GM18867 (cell line): ENCODE results near the gene F5.
A peak's percentile ranks its signal among the peaks of the same experiment; 100 is the strongest.
"Not testable (repeated sequence)": the region's sequence is repeated elsewhere in the genome, so short reads cannot be mapped to it uniquely, and the experiment has no call there.

ENCODE experiments used
- ATAC-seq: cut with Tn5 transposase; IDR thresholded peaks from one replicate; pipeline ENCODE4 v1.9.1; 2021; ENCODE audit warnings: mild to moderate bottlenecking, moderate library complexity; ENCODE audit not compliant: unreplicated experiment

The F5 gene

DNA sequence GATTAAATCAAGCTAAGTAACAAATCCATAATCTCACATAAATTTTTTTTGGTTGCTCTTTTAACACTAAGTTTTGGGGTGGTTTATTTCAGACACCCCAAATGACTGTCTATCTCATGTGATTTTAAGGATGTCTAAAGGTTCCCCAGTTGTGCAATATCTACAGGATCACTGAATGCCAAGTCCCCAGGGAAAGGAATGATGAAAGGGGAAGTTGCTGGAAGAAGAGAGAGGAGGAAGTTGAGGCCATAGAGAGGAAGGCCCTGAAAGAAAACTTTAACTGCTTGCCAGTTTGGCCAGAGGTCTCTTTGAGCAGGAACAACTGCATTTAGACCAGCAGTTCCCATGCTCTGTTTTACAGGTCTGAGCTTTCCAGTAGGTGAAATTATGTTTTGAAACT is 73.1 kb downstream of the F5 start:
- no peak for ATAC-seq

DNA sequence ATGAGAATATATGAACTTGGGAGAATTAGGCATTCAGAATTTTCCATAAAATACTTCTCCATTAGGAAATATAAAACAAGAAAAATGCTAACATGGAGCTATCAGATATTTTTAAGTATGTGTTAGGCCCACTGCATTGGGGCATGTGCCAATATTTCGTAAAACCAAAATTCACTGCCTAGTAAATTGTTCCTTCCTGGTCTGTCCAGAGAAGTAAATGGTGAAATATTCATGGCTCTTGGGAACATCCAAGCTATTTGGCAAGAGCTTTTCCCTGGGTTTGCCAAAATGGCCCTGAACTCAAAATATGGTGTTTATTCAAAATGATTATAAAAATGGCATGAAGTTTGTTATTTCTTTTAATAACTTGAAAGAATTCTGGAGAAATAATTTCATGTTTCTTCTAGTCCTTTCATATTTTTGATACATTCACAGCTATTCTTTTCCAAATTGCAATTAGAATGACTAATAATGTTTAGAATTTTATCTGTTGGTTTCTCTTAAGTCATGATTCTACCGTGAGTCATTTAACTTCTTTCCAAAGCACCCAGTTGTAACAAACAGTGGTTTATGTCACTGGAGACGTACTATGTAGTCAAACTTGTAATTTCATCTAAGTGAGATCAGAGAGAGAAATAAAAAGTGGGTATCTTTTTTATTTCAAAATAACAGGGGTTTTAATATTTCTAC is 74.8 kb downstream of the F5 start:
- ATAC-seq: no peak

- no peak for ATAC-seq
Measured at GRCh38 chr1:169510060-169510459, 76.2 kb downstream of the F5 start.

DNA sequence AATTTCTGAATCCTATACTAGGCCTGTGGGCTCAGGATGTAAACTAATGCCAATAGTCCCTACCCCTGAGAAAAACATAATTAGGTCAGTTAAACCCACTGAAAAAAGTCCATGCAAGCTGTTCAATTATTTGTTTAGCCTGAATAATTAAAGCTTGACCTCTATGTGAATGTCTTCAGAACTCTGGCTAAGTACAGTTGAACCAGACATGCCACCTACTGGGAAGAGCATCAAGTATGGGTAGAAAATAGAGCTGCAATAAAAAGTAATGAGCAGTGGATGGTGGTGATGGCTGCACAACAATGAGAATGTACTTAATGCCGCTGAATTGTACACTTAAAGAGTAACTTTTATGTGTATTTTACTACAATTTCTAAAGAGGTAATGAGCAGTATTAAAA is 76.9 kb downstream of the F5 start:
- no peak for ATAC-seq

DNA sequence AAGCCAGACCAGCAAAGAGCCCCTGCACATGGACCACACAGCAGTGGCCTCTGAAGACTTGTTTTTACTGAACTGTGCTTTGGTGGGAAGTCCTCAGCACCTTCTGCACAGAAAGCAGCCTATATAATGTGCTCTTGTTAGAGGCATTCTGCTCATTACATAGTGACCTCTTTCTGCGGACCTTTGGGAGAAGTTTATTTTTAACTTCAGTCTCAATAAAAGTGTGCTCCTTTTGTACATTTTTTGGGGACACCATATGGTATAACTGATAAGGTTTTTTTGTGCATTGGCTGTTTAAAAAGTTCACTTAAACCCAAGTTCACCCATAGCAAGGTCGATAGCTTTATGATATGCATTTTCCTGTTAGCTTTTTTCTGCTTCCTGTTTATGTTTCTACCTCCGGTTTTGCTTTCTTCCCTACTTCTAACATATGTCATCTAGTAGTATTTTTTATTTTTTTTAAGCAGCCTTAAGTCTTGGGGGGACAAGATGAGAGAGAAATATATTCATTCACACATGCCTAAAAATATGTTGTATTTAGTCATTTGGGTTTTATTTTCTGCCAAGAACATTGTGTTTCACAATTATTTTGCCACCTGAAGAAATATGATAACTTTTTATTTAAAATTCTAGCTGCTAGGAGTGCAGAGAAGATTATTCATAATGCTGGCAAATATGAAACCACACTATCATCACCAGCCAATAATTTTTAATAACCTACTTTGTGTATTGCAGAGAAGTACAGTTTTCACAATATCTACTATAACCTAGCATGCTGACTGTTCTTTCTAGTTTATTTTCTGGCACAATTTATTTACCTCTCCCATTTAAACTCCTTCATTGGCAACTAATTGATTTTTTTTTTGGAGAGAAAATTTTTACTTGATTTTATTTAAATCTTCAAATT is 77.6 kb downstream of the F5 start:
- no peak for ATAC-seq

GRCh38 chr1:169507413-169507812 is 78.9 kb downstream of the F5 start:
- no peak for ATAC-seq

GRCh38 chr1:169503601-169504000 is 82.7 kb downstream of the F5 start:
- ATAC-seq: not testable (repeated sequence)

DNA sequence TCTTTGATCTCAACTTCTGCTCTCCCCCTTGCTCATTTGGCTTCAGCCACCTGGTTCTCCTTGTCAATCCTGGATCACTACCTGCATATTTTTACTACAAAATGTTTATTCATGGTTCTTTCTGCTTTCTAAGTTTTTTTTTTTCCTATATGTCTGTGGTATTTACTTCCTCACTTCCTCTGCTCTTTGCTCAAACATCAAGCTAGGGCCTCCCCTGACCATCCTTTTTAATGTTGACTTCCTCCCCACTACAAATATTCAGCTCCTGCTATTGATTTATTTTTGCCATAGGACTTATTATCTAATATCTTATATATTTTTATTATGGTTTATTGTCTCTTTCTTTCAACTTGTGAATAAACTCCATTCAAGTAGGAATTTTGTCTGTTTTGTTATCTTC is 86.5 kb downstream of the F5 start:
- ATAC-seq: no peak

DNA sequence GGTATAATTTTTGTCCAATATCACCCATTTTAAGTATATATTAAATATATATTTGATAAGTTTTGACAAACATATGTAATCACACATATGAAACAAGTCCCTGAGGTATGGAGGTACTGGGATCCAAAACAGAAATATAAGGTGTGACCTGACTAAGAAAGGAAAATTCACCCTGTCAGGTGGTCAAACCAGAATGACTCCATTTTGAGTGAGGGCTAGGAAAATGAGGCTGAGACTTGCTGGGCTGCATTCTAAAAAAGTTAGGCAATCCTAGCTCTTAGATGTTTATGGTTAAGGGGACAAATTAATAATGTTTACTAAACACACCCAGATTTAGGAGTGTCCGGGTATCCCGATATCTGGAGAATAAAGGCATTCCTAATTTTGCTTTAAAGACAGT is 89.0 kb downstream of the F5 start:
- ATAC-seq: no peak

DNA sequence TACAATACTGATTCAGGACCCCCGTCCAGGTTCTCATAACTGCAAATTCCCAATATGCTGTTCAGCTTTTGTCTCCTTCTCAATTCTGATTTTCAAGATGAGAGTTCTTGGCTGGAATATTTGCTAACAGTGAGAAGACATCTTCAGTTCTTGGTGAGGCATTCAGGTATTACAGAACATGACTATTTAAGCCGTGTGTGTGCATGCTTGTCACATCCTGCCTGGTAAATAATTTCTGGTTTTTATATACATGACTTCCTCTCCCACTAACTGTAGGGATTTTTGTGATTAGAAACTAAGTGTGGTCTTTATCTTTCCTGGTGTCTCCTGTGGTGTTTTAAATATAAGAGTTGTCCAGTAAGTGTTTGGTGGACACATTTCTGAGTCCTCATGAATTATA is 90.4 kb downstream of the F5 start:
- no peak for ATAC-seq

GRCh38 chr1:169495046-169495775 is 91.1 kb downstream of the F5 start:
- no peak for ATAC-seq

DNA sequence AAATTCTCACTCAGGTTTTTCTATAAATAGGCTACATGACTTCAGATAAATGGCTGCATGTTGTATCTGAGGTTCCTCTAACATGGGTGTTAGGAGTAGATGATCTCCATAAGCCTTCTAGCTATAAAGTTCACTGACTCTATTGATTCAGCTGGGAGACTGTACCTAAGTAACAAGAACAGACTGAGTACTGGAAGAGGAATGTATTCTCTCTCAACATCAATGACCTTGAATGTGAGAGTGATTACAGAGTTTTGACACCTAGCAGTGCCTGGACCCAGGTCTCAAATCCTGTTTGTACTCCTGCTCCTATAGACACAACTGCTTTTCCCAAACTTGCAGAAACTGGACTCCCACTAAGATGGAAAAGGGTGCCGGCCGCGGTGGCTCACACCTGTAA is 91.9 kb downstream of the F5 start:
- ATAC-seq: no peak

DNA sequence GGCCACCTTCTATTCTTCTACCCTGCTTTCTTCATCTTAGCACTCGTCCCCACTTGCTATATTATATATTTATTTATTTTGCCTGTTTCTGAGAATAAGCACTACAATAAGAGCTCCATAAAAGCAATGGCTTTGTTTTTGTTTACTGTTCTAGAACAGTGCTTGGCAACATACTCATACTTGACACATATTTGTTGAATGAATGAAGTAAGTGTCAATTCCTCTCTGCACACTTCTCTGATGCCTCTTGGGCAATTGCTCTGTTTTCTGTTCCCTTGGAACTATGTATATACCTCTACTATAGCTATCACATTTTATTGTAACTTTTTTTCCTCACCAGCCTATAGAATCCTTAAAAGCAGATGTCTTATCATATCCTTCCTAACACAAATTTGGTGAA is 93.0 kb downstream of the F5 start:
- ATAC-seq: no peak

GRCh38 chr1:169491845-169492281 is 94.4 kb downstream of the F5 start:
- peak; percentile 67 for ATAC-seq

- no peak for ATAC-seq
Measured at GRCh38 chr1:169488157-169488556, 98.1 kb downstream of the F5 start.

DNA sequence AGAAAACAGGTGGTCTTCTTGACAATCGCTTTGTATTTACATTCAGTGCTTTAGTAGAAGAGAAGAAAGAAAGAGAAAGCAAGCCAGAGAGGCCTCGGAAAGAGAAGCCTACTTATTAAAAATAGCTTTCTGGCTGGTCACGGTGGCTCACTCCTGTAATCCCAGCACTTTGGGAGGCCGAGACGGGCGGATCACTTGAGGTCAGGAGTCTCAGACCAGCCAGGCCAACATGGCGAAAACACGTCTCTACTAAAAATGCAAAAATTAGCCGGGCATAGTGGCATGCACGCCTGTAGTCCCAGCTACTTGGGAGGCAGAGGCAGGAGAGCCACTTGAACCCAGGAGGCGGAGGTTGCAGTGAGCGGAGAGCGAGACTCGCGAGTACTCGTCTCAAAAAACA is 98.7 kb downstream of the F5 start:
- no peak for ATAC-seq

GRCh38 chr1:169487133-169487532 is 99.1 kb downstream of the F5 start:
- no peak for ATAC-seq

- ATAC-seq: no peak
Measured at GRCh38 chr1:169486281-169487051, 99.8 kb downstream of the F5 start.

GRCh38 chr1:169485431-169486280 is 100.6 kb downstream of the F5 start, which contains the start of gene SLC19A2:
SLC19A2 (minus strand) TSS chr1:169485944; CDS start chr1:169485766, 178 bp downstream.
- peak; percentile 97 for ATAC-seq
